GM12891 (cell line): Measurements from ENCODE around the gene PDGFA.

Experiments used
- DNase-seq: peaks from one replicate; pipeline ENCODE4 v3.0.0; 2011; ENCODE audit warnings: low spot score; ENCODE audit not compliant: insufficient read length
- FAIRE-seq: peaks from 2 replicates; lab custom pipeline; 2011; peaks lifted over from hg19 to GRCh38; lab: Jason Lieb, UNC
- PAX5 ChIP-seq: IDR thresholded peaks from 2 replicates; pipeline ENCODE4 v1.6.1; 2011; ENCODE audit warnings: low read length, moderate library complexity, mild to moderate bottlenecking; ENCODE audit not compliant: insufficient read depth, severe bottlenecking
- POLR2A ChIP-seq: IDR thresholded peaks from 2 replicates; pipeline ENCODE4 v1.6.1; 2011; ENCODE audit warnings: low read depth, low read length, control low read depth
- POLR2AphosphoS5 ChIP-seq: IDR thresholded peaks from 2 replicates; pipeline ENCODE4 v1.6.1; 2011; ENCODE audit warnings: low read depth, low read length, control low read depth
- POU2F2 ChIP-seq: IDR thresholded peaks from 2 replicates; pipeline ENCODE4 v1.6.1; 2011; ENCODE audit warnings: low read depth, mild to moderate bottlenecking, control low read depth, low read length, moderate library complexity
- SPI1 ChIP-seq: IDR thresholded peaks from 2 replicates; pipeline ENCODE4 v1.6.1; 2011; ENCODE audit warnings: low read depth, low read length, control low read depth
- TAF1 ChIP-seq: IDR thresholded peaks from 2 replicates; pipeline ENCODE4 v1.6.1; 2011; ENCODE audit warnings: low read depth, low read length, control low read depth

Gene PDGFA

DNA sequence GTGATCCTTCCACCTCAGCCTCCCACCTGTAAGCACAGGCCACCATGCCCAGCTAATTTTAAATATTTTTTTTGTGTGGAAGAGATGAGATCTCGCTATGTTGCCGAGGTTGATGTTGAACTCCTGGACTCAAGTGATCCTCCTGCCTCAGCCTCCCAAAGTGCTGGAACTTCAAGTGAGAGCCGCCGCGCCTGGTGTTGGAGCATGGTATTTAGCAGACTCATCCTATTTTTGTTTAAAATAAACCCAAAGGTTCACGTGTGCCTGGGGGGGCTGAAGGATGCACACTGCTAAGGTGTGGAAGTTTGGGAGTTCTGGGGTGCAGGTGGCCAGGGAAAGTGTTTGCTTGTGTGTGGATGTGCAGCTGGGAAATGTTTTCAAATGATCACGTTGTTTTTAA is 18.1 kb downstream of the PDGFA start:
- DNase-seq (no peak), FAIRE-seq (no peak)
- no peak for TF ChIP-seq POLR2AphosphoS5
- TF ChIP-seq PAX5 = no peak
- TF ChIP-seq POLR2A = no peak
- no peak for TF ChIP-seq TAF1
- TF ChIP-seq SPI1 = no peak
- TF ChIP-seq POU2F2 = no peak

DNA sequence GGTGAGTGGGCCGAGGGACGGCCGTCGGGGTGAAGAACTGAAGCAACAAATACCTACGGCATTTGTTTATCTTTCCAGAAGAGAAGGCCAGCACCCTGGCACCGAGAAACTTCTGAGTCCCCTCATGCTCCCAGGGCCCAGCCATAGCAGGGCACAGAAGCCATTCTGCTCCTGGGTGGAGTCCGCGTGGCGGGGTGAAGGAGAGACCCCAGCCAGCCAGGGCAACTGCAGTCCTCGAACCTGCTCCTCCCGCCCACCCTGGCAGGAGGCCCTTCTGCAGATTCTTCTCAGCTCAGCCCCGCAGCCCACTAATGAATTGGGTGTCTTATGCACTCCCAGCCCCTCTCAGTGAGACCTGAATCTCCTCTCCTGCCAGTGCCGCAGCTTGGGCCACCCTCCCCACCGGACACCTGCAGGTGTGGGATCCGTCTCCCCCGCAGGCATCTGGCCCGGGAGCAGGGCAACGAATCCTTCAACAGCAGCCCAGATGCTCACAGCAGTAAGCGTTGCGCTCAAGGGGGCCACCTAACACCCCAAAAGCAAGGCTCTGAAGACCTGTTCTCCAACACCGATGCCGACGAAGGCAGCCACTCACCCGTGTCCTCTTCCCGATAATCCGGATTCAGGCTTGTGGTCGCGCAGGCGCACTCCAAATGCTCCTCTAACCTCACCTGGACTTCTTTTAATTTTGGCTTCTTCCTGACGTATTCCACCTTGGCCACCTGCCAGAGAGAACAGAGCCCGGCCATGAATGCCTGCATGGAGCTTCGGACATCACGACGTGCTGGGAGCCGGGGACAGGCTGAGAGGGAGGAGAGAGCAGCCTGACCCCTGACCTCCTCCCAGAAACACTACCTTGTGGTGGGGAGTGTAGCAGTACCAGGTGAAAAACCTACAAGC is 18.9 kb downstream of the PDGFA start:
- DNase-seq (no peak), FAIRE-seq (no peak)
- TF ChIP-seq POLR2AphosphoS5 (no peak), POU2F2 (no peak), TAF1 (no peak), SPI1 (no peak), POLR2A (no peak), PAX5 (no peak)

DNA sequence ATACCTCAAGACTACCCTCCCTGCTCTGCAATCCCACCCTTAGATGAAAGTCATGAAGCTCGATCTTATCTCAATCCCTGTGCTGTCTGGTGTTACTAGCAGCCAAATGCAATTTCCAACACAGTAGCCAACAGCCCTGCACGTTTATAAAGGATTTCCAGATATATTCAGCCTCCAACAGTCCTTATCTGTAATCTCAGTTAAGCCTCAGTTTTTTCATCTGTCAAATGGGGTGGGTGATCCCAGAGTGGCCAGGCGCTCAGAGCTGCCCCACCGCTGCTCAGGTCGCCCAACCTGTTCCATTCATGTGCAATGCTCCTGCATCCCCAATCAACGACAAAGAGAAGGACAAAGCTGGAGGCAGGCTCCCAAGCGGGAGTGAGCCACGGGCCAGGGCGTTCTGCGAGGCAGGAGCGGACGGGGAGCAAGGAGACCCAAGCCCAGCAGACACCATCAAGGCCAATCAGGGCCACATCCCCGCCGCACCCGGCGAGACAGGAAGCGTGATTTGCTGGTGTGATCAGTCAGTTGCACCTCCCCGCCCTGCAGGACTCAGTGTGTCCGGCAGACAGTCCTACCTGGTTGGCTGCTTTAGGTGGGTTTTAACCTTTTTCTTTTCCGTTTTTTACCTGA is 19.7 kb downstream of the PDGFA start:
- no peak for TF ChIP-seq POLR2AphosphoS5
- TF ChIP-seq TAF1 = no peak
- no peak for TF ChIP-seq SPI1
- no peak for TF ChIP-seq POU2F2
- TF ChIP-seq PAX5 = no peak
- no peak for TF ChIP-seq POLR2A
- DNase-seq = no peak
- no peak for FAIRE-seq

DNA sequence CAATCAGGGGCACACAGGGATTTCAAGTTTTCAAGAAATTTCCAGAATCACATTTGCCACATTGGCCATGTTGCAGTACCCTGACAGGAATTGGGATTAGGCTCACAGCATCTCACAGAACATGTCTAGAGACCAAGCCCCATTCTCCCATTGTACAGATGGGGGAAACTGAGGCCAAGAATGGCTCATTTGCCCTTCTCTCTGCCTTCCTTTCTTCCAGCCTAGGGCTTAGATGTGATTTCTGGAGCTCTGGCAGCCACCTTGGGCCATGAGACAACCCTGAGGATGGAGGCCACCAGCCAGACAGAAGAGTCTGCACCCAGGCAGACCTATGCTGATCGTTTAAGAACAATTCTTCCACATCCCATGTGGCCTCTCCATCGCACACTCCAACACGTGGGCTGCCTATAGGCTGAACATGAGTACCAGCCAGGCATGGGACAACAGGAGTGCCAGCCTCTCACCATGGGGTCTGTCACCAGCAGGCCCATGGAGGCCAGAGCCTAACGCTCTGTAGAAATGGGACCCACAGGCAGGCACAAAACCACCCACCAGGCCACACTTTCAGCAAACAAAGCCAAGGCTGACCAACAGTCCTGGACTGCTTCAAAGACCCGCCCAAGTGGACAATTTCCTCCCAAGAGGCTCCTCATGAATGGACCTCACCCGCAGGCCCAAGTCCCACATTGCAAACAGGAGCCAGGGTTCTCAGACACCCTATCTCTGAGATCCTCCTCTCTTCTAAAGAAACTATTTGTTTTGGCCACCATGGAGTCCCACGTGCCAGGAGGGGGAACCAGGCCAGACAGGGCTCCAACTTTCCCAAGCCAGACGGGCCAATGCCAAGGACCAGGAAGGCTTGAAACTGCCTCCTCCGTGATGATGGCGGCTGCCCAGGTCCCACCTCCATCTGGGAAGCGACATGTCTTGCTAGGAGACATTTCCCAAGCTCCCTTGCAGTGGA is 20.7 kb downstream of the PDGFA start:
- no peak for FAIRE-seq

DNA sequence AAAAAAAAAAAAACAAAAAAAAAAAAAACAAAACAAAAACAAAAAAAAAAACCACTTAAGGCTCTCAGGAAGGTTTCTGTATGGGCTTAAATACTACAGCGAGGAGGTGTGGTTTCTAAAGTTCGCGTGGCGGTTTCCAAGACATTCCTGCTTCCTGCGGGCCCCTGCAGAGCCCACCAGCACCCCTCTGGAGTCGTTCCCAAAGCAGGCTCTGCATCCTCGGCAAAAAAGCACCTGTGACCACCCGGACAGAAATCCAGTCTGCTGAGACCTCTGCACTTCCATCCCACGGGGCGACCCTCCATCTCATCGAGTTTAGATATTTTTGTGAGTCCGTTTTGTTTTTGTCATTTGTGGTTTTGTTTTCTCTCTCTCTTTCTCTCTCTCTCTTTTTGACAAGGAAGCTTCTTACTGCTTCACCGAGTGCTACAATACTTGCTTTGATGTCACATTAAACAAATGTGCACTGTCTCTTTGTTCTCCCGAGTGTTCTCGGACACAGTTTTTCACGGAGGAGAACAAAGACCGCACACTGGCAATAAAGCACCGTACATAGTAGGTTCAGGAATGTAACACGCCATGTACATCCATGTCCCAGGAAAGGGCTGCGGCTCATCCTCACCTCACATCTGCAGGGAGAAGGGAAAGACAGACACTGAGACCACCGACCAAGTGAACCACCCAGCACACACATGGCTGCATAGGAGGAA is 21.5 kb downstream of the PDGFA start:
- FAIRE-seq = no peak
- no peak for TF ChIP-seq POU2F2
- DNase-seq = no peak

More for the DNA sequence above, 20.7 kb downstream of the PDGFA start:
- TF ChIP-seq PAX5 (no peak), TAF1 (no peak), SPI1 (no peak)
- no peak for DNase-seq

DNA sequence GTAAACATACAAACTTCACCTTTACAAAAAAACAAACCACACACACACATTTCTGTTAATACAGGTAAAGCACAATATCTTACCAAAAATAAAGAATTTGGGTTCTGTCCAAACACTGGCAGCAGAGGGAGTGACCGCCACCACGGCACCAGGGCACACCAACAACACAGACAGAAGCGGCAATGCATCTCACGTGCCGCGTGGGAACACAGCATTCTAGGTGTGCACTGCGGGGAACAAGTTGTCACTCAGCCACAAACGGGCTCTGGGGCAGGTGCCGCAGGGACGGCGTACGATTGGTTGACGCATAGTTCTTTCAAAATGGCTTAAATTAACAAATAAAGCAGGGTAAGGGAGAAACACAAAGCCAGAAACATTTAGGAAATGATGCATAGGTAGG is 22.3 kb downstream of the PDGFA start:
- no peak for DNase-seq
- no peak for TF ChIP-seq SPI1
- no peak for TF ChIP-seq POLR2AphosphoS5
- no peak for TF ChIP-seq POU2F2
- TF ChIP-seq POLR2A = no peak
- TF ChIP-seq TAF1 = no peak
- TF ChIP-seq PAX5 = no peak
- FAIRE-seq = no peak

DNA sequence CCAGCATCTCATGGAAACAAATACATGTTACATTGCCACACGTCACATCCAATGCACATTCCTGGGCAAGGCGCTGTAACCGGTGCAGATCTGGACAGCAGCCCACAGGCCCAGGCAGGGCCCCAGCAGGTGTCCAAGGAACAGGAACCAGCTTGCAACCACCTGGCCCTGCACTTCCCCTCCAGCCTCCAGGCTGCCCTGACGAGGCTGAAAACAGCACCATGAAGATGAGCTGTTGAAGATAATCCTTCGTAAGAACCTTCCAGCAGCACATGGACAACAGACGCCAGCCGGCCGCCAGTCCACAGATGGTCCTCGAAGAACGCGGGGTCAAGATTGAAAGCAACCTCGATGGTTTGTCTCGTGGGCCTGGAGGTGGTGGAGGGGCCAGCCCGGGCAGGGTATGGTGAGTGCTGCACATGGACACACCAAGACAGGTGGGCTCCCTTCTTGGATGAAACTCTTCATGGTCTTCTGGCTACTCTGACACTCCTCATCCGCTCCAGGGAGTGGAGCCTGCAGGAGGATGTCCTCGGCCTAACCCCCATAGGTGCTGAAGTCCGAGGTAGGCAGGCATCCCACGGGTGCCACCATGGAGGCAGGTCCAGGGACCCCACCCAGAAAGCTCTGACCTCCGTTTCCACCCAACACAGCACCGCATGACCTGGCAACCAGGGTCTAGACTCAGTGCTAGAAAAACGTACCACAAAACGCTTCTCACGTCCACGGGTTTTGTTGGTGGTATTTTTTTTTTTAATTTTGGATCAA is 22.9 kb downstream of the PDGFA start:
- TF ChIP-seq PAX5 (no peak), POU2F2 (no peak), TAF1 (no peak), POLR2AphosphoS5 (no peak), SPI1 (no peak), POLR2A (no peak)
- FAIRE-seq (no peak), DNase-seq (no peak)

DNA sequence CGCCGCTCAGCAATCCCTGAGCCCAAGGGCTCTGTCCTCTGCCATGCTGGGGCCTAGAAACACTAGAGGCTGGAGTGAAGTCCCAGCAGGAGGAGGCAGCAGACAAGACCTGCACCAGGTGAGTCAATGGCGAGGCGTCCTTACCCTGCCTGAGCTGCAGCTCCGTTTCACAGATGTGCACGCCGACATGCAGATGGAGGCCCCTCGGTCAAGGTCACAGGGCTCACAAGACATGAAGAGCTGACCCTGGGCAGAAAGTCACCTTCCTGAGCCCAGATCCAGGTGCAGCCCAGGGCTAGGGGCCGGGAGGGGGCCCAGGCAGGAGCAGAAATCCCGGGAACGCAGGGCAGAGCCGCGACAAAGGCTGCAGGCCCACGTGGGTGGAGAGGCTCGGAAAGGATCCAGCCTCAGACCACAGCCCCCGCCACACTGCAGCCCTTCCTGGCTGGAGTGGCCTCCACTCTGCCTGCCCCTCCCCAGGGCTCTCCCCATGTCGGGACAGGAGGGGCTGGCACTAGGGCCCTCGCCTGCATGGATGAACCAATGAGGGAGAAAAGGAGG is 23.8 kb downstream of the PDGFA start:
- TF ChIP-seq POLR2A (no peak), POLR2AphosphoS5 (no peak)
- DNase-seq (no peak), FAIRE-seq (no peak)

DNA sequence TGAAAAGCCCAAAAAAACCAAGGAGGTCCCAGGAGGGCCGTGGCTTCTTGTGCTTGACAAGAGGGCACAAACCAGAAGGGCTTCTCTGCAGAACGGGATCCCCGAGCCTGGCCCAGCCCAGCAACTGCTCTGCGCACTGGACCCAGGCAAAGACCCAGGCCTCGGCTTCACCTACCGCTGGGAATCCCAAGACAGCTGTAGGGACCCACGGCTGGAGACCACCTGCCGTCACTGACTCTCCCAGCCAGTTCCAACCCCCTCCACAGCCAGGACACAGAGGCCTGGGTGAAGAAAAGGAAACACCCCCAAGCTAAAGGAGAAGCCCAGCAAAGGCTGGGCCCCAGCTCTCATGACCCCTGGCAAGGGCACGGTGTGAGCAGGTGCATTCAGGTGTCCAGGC is 24.3 kb downstream of the PDGFA start:
- TF ChIP-seq TAF1 = no peak
- no peak for TF ChIP-seq POU2F2
- no peak for TF ChIP-seq POLR2A
- TF ChIP-seq POLR2AphosphoS5 = no peak
- TF ChIP-seq PAX5 = no peak
- TF ChIP-seq SPI1 = no peak
- FAIRE-seq = no peak

More for the DNA sequence above, 24.3 kb downstream of the PDGFA start:
- DNase-seq = no peak
